Smooth muscle cell (in vitro differentiated cells): Measurements from ENCODE around the gene CORO2B. TPM values are rescaled to one million over a fixed set of nuclear protein-coding genes. Genes with fewer than 3 reads are reported as not detected.
A peak's percentile ranks its signal among the peaks of the same experiment; 100 is the strongest.

Experiments
- DNase-seq: peaks from one replicate; lab custom pipeline; 2025; ENCODE audit not compliant: unreplicated experiment; lab: John Stamatoyannopoulos, UW
- H2AFZ ChIP-seq: fragments of 200-600 bp; sonication (generic); 2 replicates; pipeline ENCODE4 v1.6.0; 2016; ENCODE audit warnings: antibody characterized with exemption, low read depth, mild to moderate bottlenecking
- H3F3A ChIP-seq: fragments of 200-600 bp; sonication (generic); 2 replicates; pipeline ENCODE4 v1.6.0; 2017; ENCODE audit warnings: antibody characterized with exemption, low read depth
- H3K27ac ChIP-seq: fragments of 200-600 bp; sonication (generic); 2 replicates; pipeline ENCODE4 v1.5.1; 2016; ENCODE audit warnings: low read depth, mild to moderate bottlenecking
- H3K27me3 ChIP-seq: fragments of 200-600 bp; sonication (generic); 2 replicates; pipeline ENCODE4 v1.6.1; 2016; ENCODE audit warnings: low read depth, mild to moderate bottlenecking
- H3K36me3 ChIP-seq: fragments of 200-600 bp; sonication (generic); 2 replicates; pipeline ENCODE4 v1.5.1; 2016; ENCODE audit warnings: low read depth
- H3K4me1 ChIP-seq: fragments of 200-600 bp; sonication (generic); 2 replicates; pipeline ENCODE4 v1.5.1; 2016; ENCODE audit warnings: low read depth
- H3K4me2 ChIP-seq: fragments of 200-600 bp; sonication (generic); 2 replicates; pipeline ENCODE4 v1.6.0; 2016; ENCODE audit warnings: mild to moderate bottlenecking
- H3K4me3 ChIP-seq: fragments of 200-600 bp; sonication (generic); 2 replicates; pipeline ENCODE4 v1.5.1; 2016; ENCODE audit warnings: mild to moderate bottlenecking
- H3K79me2 ChIP-seq: fragments of 200-600 bp; sonication (generic); 2 replicates; pipeline ENCODE4 v1.6.0; 2016; ENCODE audit warnings: low read depth, mild to moderate bottlenecking
- H3K9ac ChIP-seq: fragments of 200-600 bp; sonication (generic); 2 replicates; pipeline ENCODE4 v1.6.0; 2016; ENCODE audit warnings: low read depth
- H3K9me3 ChIP-seq: fragments of 200-600 bp; sonication (generic); replicated peaks from 2 replicates; pipeline ENCODE4 v1.5.1; 2016; ENCODE audit warnings: low read depth
- H4K20me1 ChIP-seq: fragments of 200-600 bp; sonication (generic); 2 replicates; pipeline ENCODE4 v1.6.0; 2016; ENCODE audit warnings: low read depth
- WGBS: methylation state at CpG from one replicate; pipeline ENCODE4 v1.1.7; 2016; ENCODE audit warnings: low lambda C conversion rate; 5-methylcytosine and 5-hydroxymethylcytosine counted together
- polyA plus RNA-seq: library from polyadenylated mRNA; unstranded; fragments of >200 nt; fragmentation: Nextera tagmentation; extraction: Ambion mirVana; gene quantifications from 2 replicates; pipeline ENCODE4 v1.2.1, GENCODE V29; 2016
- total RNA-seq: library from RNA; depleted of rRNA; stranded (reverse); fragments of >200 nt; gene quantifications from 2 replicates; pipeline ENCODE4 v1.2.3, GENCODE V29; 2014
- TF ChIP-seq, protein P1 (sequence below): fragments of 200-600 bp; sonication (generic); IDR thresholded peaks from 2 replicates; pipeline ENCODE4 v1.5.1; 2017; ENCODE audit warnings: borderline replicate concordance, mild to moderate bottlenecking, antibody characterized with exemption; ENCODE audit not compliant: insufficient read depth, poor library complexity, severe bottlenecking

The CORO2B gene
- total and polyA plus RNA-seq, 2 experiments from 2014 or later = 0.47 to 0.49 TPM

DNA sequence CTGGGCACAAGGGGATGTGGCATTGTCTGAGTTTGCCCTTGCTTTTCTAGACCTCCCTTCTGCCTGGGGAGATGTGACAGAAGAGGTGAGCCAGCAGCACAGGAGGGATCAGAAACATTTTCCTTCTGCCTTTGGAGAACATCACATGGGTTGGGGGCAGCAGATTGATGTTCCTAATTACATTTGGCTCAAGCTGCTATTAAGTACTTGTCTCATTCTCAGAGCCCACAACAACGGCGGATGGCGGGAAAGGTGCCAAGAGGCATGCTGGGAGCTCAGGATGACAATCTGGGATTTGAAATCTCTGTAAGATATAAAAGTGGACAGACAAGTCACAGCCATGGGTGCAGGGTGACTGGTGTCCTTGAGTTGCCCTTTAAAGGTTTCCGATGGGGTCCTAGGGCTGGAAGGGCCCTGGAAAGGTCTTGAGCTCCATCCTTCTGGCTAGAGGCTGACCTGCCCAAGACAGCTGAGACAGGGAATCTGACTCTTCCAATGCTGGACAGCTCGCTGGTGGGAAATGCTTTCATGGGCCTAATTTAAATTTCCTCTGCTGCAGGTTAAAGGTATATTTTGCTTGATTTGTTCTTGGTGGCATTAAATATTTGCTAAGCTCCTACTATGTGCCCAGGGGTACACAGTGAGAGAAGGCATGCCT is 2.4 kb upstream of the CORO2B start:
- Histone ChIP-seq H3K9me3 (no peaks in the 10 kb centered on the region), H2AFZ (no peak overlapping the region), H3K36me3 (no peaks in the 10 kb centered on the region), H3K4me1 (peaks cover 8% of the 10 kb centered on the region), H3K27ac (no peak overlapping the region), H3K4me2 (no peak overlapping the region), H3K79me2 (no peaks in the 10 kb centered on the region), H4K20me1 (no peaks in the 10 kb centered on the region), H3K9ac (no peak overlapping the region), H3K27me3 (peaks cover 62% of the 10 kb centered on the region), H3F3A (no peaks in the 10 kb centered on the region), H3K4me3 (no peak overlapping the region)
- TF ChIP-seq, protein P1, sequence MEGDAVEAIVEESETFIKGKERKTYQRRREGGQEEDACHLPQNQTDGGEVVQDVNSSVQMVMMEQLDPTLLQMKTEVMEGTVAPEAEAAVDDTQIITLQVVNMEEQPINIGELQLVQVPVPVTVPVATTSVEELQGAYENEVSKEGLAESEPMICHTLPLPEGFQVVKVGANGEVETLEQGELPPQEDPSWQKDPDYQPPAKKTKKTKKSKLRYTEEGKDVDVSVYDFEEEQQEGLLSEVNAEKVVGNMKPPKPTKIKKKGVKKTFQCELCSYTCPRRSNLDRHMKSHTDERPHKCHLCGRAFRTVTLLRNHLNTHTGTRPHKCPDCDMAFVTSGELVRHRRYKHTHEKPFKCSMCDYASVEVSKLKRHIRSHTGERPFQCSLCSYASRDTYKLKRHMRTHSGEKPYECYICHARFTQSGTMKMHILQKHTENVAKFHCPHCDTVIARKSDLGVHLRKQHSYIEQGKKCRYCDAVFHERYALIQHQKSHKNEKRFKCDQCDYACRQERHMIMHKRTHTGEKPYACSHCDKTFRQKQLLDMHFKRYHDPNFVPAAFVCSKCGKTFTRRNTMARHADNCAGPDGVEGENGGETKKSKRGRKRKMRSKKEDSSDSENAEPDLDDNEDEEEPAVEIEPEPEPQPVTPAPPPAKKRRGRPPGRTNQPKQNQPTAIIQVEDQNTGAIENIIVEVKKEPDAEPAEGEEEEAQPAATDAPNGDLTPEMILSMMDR = no peak
- no peak for DNase-seq
- WGBS = 90% methylated on average over 5 of the region's 5 CpGs

DNA sequence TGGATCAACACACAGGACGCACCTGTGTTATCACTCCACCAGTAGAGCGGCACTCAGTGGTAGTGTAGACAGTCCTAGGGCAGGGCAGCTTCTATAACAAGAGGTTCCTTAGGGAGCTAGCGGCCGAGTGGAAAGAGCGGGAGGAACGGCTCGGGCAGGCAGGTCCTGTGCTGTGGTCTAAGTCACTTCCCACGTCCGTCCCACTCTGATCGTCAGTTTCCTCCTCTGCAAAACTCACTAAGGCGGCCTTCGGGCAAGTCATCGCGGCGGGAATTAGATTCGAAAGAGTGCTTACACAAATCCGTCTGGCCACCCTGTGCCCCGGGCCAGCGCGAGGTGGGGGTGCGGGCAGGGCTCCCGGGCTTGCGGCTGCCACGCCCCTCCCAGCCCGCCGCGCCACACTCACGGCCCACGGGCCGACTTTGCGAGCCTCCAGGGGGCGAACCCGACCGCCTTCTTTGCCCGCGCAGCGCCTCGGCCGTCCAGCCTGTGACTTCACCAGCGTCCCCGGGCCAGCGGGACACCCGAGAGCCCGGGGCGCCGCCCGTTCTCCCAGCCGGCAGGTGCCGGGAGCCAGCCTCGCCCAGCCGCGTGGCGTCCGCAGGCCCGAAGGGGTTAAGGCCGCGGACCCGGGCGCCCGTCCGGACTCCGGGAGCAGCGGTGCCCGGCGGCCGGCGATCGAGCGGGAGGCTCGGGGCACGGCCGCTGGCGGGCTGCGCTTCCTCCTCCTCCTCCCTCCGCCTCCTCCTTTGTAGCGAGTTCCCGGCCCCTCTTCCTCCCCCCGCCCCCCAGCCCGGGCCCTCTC is 416 bp upstream of the CORO2B start:
- H3K27ac ChIP-seq = no peak overlapping the region
- H3K4me2 ChIP-seq = peak overlapping the region; percentile 98
- no peaks in the 10 kb centered on the region for H3F3A ChIP-seq
- no peaks in the 10 kb centered on the region for H3K9me3 ChIP-seq
- H3K79me2 ChIP-seq = no peaks in the 10 kb centered on the region
- under 1% methylated on average over 50 of the region's 79 CpGs for WGBS
- peaks cover 44% of the 10 kb centered on the region for H3K27me3 ChIP-seq
- peak overlapping the region; percentile 71 for H3K4me3 ChIP-seq
- peaks cover 8% of the 10 kb centered on the region for H3K4me1 ChIP-seq
- peak overlapping the region; percentile 81 for H2AFZ ChIP-seq
- H3K36me3 ChIP-seq = no peaks in the 10 kb centered on the region
- DNase-seq = peak; percentile 33
- TF ChIP-seq, protein P1 = peak; percentile 39
- H4K20me1 ChIP-seq = no peaks in the 10 kb centered on the region
- H3K9ac ChIP-seq = no peak overlapping the region

DNA sequence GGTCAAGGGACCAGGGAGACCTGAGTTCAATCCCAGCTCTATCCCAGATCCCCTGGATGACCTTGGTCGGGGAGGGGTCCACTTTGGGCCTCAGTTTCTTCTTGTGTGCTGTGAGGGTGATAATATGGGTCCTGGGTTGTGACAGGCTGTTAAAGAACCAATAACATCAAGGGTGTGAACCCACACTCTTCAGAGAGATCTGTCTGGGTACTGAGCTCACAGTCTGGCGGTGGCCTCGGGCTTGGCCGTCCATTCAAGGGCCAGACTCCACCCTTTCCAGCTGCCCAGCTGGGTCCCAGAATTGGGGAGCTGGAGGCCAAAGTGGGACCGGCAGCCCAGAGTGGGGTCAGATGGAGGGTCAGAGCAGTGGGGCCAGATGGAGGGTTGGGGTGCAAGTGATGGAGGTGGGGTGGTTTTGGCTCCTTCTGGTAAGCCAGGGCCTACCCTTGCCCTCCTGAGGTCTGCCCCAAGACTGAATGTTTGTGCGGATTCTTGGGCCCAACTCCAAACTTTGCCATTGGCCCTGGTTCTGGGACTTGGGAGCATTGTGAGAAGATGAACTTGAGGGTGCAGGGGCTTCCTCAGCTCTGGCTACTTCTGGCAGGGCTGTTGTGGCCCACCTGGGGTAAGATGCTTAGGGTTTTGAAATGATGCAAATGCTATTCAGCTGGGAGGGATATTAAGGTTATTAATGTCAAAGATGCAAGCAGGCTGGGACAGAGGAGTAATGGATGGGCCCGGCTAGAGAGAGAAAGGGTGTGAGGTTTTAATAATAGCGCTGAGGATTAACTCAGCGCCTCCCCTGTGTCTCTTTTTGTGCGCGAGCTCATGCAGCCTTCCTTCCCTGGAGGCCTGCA is 1.5 kb downstream of the CORO2B start:
- Histone ChIP-seq H3K4me3 (no peak overlapping the region), H3K79me2 (no peaks in the 10 kb centered on the region), H3K9ac (no peak overlapping the region), H3K27ac (no peak overlapping the region), H3K4me1 (peaks cover 8% of the 10 kb centered on the region), H3K27me3 (peaks cover 27% of the 10 kb centered on the region), H2AFZ (no peak overlapping the region), H3F3A (no peaks in the 10 kb centered on the region), H4K20me1 (no peaks in the 10 kb centered on the region), H3K9me3 (no peaks in the 10 kb centered on the region), H3K36me3 (no peaks in the 10 kb centered on the region), H3K4me2 (no peak overlapping the region)
- 90% methylated on average over 11 of the region's 11 CpGs for WGBS
- DNase-seq = no peak
- TF ChIP-seq, protein P1 = no peak
